Progenitor cell of endocrine pancreas (in vitro differentiated cells): ENCODE measurements around the gene AMELX. TPM values are rescaled to one million over a fixed set of nuclear protein-coding genes. Genes with fewer than 3 reads are reported as not detected.

Experiments
- DNase-seq: peaks from one replicate; pipeline ENCODE4 v3.0.0; 2021; ENCODE audit warnings: low spot score; ENCODE audit not compliant: unreplicated experiment
- H3K27ac Mint-ChIP-seq: 2 replicates; pipeline ENCODE4 v1.8.0; 2021; ENCODE audit warnings: mild to moderate bottlenecking, moderate library complexity, mixed read lengths
- H3K27me3 Mint-ChIP-seq: 2 replicates; pipeline ENCODE4 v1.8.0; 2021; ENCODE audit warnings: mixed read lengths
- H3K36me3 Mint-ChIP-seq: 2 replicates; pipeline ENCODE4 v1.8.0; 2022; ENCODE audit warnings: mixed read lengths; ENCODE audit not compliant: insufficient read depth
- H3K4me1 Mint-ChIP-seq: 2 replicates; pipeline ENCODE4 v1.8.0; 2021; ENCODE audit warnings: low read depth, mixed read lengths
- H3K4me3 Mint-ChIP-seq: 2 replicates; pipeline ENCODE4 v1.8.0; 2021; ENCODE audit warnings: low read depth, mild to moderate bottlenecking, moderate library complexity, mixed read lengths
- H3K9me3 Mint-ChIP-seq: 2 replicates; pipeline ENCODE4 v1.8.0; 2021; ENCODE audit warnings: low read depth, mixed read lengths
- long read RNA-seq: library from polyadenylated mRNA; unstranded; transcript quantifications from one replicate; pipeline ENCODE4 v2.0.0, GENCODE V29; 2020
- total RNA-seq: library from RNA; stranded (reverse); gene quantifications from 2 replicates; pipeline ENCODE4 v1.2.1, GENCODE V29; 2021
- TF ChIP-seq, protein P1 (sequence below): fragments of 200-600 bp; sonication (generic); IDR thresholded peaks from one replicate; pipeline ENCODE4 v1.5.0; 2021; ENCODE audit warnings: antibody characterized with exemption, mild to moderate bottlenecking; ENCODE audit not compliant: unreplicated experiment

AMELX gene
- total RNA-seq = not detected in 2 replicates
- long read RNA-seq = 0 reads

DNA sequence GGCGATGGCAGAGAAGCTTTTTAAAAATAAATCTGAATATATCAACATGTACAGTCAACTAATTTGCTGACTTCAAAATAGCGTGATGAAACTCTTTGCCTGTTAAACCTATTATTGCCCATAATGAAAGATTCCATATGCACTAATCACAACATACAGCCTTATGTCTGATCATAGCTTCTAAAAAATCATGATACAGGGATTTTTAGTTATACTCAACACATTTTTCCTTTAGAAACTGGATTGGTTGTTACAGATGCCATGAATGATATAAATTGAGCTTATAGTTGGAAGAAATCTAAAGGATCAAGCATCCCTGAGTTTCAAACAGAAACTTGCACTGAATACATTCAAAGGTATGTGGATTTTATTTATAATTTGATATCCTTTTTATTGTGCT lies at the start of gene AMELX:
Gene AMELX, plus strand, starts transcription at position 301 of the 400 bp plus-strand sequence. CDS start 1,376 bp downstream, outside the sequence.
- no peaks in the 10 kb centered on the region for H3K36me3 Mint-ChIP-seq
- H3K9me3 Mint-ChIP-seq = peaks cover 14% of the 10 kb centered on the region
- no peak for DNase-seq
- H3K4me1 Mint-ChIP-seq = peaks cover 2% of the 10 kb centered on the region
- no peak within 1 kb of the TSS for H3K4me3 Mint-ChIP-seq
- no peak within 1 kb of the TSS for H3K27ac Mint-ChIP-seq
- TF ChIP-seq, protein P1, sequence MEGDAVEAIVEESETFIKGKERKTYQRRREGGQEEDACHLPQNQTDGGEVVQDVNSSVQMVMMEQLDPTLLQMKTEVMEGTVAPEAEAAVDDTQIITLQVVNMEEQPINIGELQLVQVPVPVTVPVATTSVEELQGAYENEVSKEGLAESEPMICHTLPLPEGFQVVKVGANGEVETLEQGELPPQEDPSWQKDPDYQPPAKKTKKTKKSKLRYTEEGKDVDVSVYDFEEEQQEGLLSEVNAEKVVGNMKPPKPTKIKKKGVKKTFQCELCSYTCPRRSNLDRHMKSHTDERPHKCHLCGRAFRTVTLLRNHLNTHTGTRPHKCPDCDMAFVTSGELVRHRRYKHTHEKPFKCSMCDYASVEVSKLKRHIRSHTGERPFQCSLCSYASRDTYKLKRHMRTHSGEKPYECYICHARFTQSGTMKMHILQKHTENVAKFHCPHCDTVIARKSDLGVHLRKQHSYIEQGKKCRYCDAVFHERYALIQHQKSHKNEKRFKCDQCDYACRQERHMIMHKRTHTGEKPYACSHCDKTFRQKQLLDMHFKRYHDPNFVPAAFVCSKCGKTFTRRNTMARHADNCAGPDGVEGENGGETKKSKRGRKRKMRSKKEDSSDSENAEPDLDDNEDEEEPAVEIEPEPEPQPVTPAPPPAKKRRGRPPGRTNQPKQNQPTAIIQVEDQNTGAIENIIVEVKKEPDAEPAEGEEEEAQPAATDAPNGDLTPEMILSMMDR = no peak
- H3K27me3 Mint-ChIP-seq = no peaks in the 10 kb centered on the region

- peaks cover 14% of the 10 kb centered on the region for H3K9me3 Mint-ChIP-seq
- no peaks in the 10 kb centered on the region for H3K36me3 Mint-ChIP-seq
- H3K4me3 Mint-ChIP-seq = no peak overlapping the region
- TF ChIP-seq, protein P1 = no peak
- H3K27me3 Mint-ChIP-seq = no peaks in the 10 kb centered on the region
- DNase-seq = no peak
- no peak overlapping the region for H3K27ac Mint-ChIP-seq
- H3K4me1 Mint-ChIP-seq = peaks cover 3% of the 10 kb centered on the region
Observed at GRCh38 chrX:11244636-11245035, 48.6 kb upstream of the AMELX start.

DNA sequence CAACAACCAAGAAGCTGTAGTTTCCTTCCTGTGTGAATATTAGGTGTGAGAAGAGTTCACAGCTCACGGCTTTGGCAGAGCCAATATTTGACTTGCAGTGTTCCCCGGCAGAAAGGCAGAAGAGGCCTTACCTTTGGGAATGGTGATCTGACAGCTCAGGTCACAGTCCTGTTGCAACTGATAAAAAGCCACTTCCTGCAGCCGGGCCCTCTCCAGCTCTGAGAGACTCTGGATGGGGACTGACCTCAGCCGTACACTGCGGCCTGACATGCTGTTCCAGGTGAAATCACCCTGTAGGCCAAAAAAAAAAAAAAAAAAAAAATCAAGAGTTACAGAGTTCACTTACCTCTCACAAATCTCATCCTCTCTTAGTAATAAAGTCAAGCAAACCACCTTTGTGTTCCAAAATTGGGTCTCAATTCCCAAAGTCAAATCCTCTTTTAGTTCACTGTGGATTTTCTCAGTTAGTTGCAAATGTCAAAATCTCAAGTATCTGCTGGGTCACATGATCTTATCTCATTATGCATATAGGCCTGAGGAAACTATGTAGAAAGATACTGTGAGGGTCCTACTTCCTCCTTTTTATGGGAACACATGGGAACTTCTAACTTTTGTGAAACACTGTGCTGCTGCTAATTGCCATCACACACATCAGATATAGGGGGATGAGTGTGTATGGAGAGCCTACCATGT lies 38.6 kb upstream of the AMELX start:
- Mint-ChIP-seq H3K9me3 (peaks cover 16% of the 10 kb centered on the region), H3K27ac (no peak overlapping the region), H3K4me3 (no peak overlapping the region), H3K4me1 (peaks cover 1% of the 10 kb centered on the region), H3K36me3 (no peaks in the 10 kb centered on the region), H3K27me3 (no peaks in the 10 kb centered on the region)
- DNase-seq = no peak
- TF ChIP-seq, protein P1 = no peak

GRCh38 chrX:11257290-11257689 lies 35.9 kb upstream of the AMELX start:
- no peak overlapping the region for H3K27ac Mint-ChIP-seq
- H3K4me3 Mint-ChIP-seq = no peak overlapping the region
- TF ChIP-seq, protein P1 = no peak
- H3K9me3 Mint-ChIP-seq = peaks cover 8% of the 10 kb centered on the region
- no peak for DNase-seq
- no peaks in the 10 kb centered on the region for H3K27me3 Mint-ChIP-seq
- peaks cover 1% of the 10 kb centered on the region for H3K4me1 Mint-ChIP-seq
- no peaks in the 10 kb centered on the region for H3K36me3 Mint-ChIP-seq

DNA sequence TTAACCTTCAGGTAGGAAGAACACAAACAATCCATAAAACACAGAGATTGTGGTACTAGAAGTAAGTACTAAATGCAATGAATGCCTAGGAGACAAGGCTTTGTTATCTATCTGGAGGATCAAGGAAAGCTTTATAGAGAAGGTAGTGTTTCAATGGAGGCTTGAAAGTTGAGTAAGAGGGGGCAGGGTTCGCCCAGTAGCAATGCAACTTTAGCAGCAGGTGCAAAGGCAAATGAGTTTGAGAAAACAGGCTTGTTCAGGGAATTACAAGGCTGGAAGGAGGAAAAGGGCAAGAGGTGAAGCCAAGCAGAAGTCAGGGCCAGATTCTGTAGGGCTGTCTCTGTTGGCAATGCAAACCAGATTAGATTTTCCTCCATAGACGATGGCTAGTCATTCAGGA lies 35.5 kb upstream of the AMELX start:
- Mint-ChIP-seq H3K27me3 (no peaks in the 10 kb centered on the region), H3K4me1 (peaks cover 1% of the 10 kb centered on the region)
- no peak for DNase-seq

More for the DNA sequence above, 35.5 kb upstream of the AMELX start:
- TF ChIP-seq, protein P1 = no peak
- H3K9me3 Mint-ChIP-seq = peaks cover 8% of the 10 kb centered on the region
- H3K4me3 Mint-ChIP-seq = no peak overlapping the region
- H3K36me3 Mint-ChIP-seq = no peaks in the 10 kb centered on the region
- no peak overlapping the region for H3K27ac Mint-ChIP-seq
